Renal cortical epithelial cell (primary cell): Measurements from ENCODE around the gene HOMER2. TPM values are rescaled to one million over a fixed set of nuclear protein-coding genes. Genes with fewer than 3 reads are reported as not detected.
"Not testable (repeated sequence)": the region's sequence is repeated elsewhere in the genome, so short reads cannot be mapped to it uniquely, and the experiment has no call there.

Source experiments
- DNase-seq: peaks from one replicate; pipeline ENCODE4 v3.0.0-alpha.2; 2011; ENCODE audit warnings: low read depth
- total RNA-seq: library from RNA; depleted of rRNA; stranded (reverse); fragments of >200 nt; gene quantifications from 2 replicates; pipeline ENCODE4 v1.2.3, GENCODE V29; 2014

HOMER2 gene
- total RNA-seq, 1 donor from 2014 or later, result 56.6 TPM

- DNase-seq, result no peak
Observed at GRCh38 chr15:82895983-82896382, 56.5 kb downstream of the HOMER2 start.

GRCh38 chr15:82894971-82895520 lies 57.5 kb downstream of the HOMER2 start:
- peak; percentile 72 for DNase-seq

- DNase-seq, result not testable (repeated sequence)
Observed at GRCh38 chr15:82893473-82893872, 59.0 kb downstream of the HOMER2 start.

GRCh38 chr15:82892573-82892972 lies 59.9 kb downstream of the HOMER2 start:
- DNase-seq, result no peak

- no peak for DNase-seq
Observed at GRCh38 chr15:82890995-82891390, 61.5 kb downstream of the HOMER2 start.

GRCh38 chr15:82890338-82890994 lies 62.1 kb downstream of the HOMER2 start:
- DNase-seq, result no peak

- no peak for DNase-seq
Observed at GRCh38 chr15:82882273-82882928, 70.1 kb downstream of the HOMER2 start.

GRCh38 chr15:82881747-82882146 lies 70.8 kb downstream of the HOMER2 start:
- no peak for DNase-seq

GRCh38 chr15:82880704-82881103 lies 71.8 kb downstream of the HOMER2 start:
- DNase-seq, result no peak

- no peak for DNase-seq
Observed at GRCh38 chr15:82878325-82878724, 74.2 kb downstream of the HOMER2 start.

- no peak for DNase-seq
Observed at GRCh38 chr15:82877825-82878224, 74.7 kb downstream of the HOMER2 start.

- DNase-seq, result peak; percentile 68
Observed at GRCh38 chr15:82875411-82876003, 77.0 kb downstream of the HOMER2 start.

- DNase-seq, result no peak
Observed at GRCh38 chr15:82874961-82875360, 77.6 kb downstream of the HOMER2 start.

GRCh38 chr15:82874267-82874666 lies 78.3 kb downstream of the HOMER2 start:
- no peak for DNase-seq

GRCh38 chr15:82873000-82873680 lies 79.4 kb downstream of the HOMER2 start:
- DNase-seq, result no peak

GRCh38 chr15:82871832-82872484 lies 80.6 kb downstream of the HOMER2 start:
- no peak for DNase-seq

- DNase-seq, result no peak
Observed at GRCh38 chr15:82871358-82871757, 81.2 kb downstream of the HOMER2 start.

- DNase-seq, result no peak
Observed at GRCh38 chr15:82870727-82871320, 81.7 kb downstream of the HOMER2 start.

GRCh38 chr15:82865981-82866380 lies 86.5 kb downstream of the HOMER2 start:
- DNase-seq, result not testable (repeated sequence)

- not testable (repeated sequence) for DNase-seq
Observed at GRCh38 chr15:82865581-82865980, 86.9 kb downstream of the HOMER2 start.

GRCh38 chr15:82864967-82865366 lies 87.6 kb downstream of the HOMER2 start:
- DNase-seq, result no peak
